IMR-90 (cell line): ENCODE data around the gene CLEC7A. TPM values are rescaled to one million over a fixed set of nuclear protein-coding genes. Genes with fewer than 3 reads are reported as not detected.

Experiments
- ATAC-seq: fragments of 200-7000 bp; cut with Tn5 transposase; 2 replicates; pipeline ENCODE4 v1.9.1; 2020; ENCODE audit warnings: low read depth, mild to moderate bottlenecking, moderate library complexity
- BruUV-seq: library from RNA; stranded (reverse); fragments of 400-500 nt; replicated peaks from 2 replicates; lab custom pipeline; 2021; lab: Mats Ljungman, UMichigan
- CTCF ChIA-PET: fragments of 300-600 bp; formaldehyde crosslinking; extraction: SDS; loops from one replicate; lab custom pipeline; 2021; ENCODE audit warnings: antibody characterized with exemption; lab: Yijun Ruan, JAX
- POLR2A ChIA-PET: fragments of 300-600 bp; sonication (Branson Sonifier 250); formaldehyde crosslinking; loops from one replicate; lab custom pipeline; 2022; ENCODE audit warnings: antibody characterized with exemption; ENCODE audit not compliant: unreplicated experiment; lab: Charles Lee
- DNase-seq: peaks from one replicate; pipeline ENCODE4 v3.0.0; 2013
- H2AFZ ChIP-seq: replicated peaks from 2 replicates; pipeline ENCODE3; 2013; ENCODE audit warnings: low read length, mild to moderate bottlenecking; ENCODE audit not compliant: poor library complexity
- H2AK5ac ChIP-seq: 2 replicates; pipeline ENCODE4 v1.6.1; 2013; ENCODE audit warnings: low read depth, low read length, inconsistent platforms
- H2AK9ac ChIP-seq: replicated peaks from 2 replicates; pipeline ENCODE3; 2013; ENCODE audit warnings: mild to moderate bottlenecking, low read depth, low read length, moderate library complexity; ENCODE audit not compliant: poor library complexity
- H2BK120ac ChIP-seq: 2 replicates; pipeline ENCODE4 v1.6.1; 2013; ENCODE audit warnings: low read depth, low read length, inconsistent platforms
- H2BK15ac ChIP-seq: 3 replicates; pipeline ENCODE4 v1.6.1; 2013; ENCODE audit warnings: low read depth, low read length, inconsistent platforms
- H2BK20ac ChIP-seq: 2 replicates; pipeline ENCODE4 v1.6.1; 2013; ENCODE audit warnings: low read depth, mild to moderate bottlenecking, inconsistent platforms, low read length, moderate library complexity
- H2BK5ac ChIP-seq: 2 replicates; pipeline ENCODE4 v1.6.1; 2013; ENCODE audit warnings: mild to moderate bottlenecking, low read depth, low read length, inconsistent platforms; ENCODE audit not compliant: poor library complexity, severe bottlenecking
- H3K14ac ChIP-seq: replicated peaks from 2 replicates; pipeline ENCODE4 v1.6.1; 2013; ENCODE audit warnings: low read depth, low read length, inconsistent platforms
- H3K18ac ChIP-seq: 2 replicates; pipeline ENCODE4 v1.6.1; 2013; ENCODE audit warnings: low read depth, low read length, control low read depth
- H3K23ac ChIP-seq: 2 replicates; pipeline ENCODE4 v1.6.1; 2013; ENCODE audit warnings: low read depth, low read length, inconsistent platforms
- H3K27ac ChIP-seq: 2 replicates; pipeline ENCODE4 v1.5.1; 2013; ENCODE audit warnings: mild to moderate bottlenecking, control low read depth, low read length; ENCODE audit not compliant: insufficient read depth
- H3K27me3 ChIP-seq: 2 replicates; pipeline ENCODE4 v1.6.1; 2013; ENCODE audit warnings: low read length; ENCODE audit not compliant: control insufficient read depth, insufficient read depth
- H3K36me3 ChIP-seq: 2 replicates; pipeline ENCODE4 v1.6.1; 2013; ENCODE audit warnings: low read length, mixed read lengths; ENCODE audit not compliant: control insufficient read depth, insufficient read depth
- H3K4ac ChIP-seq: 2 replicates; pipeline ENCODE4 v1.6.1; 2013; ENCODE audit warnings: low read depth, low read length, inconsistent platforms
- H3K4me1 ChIP-seq: 2 replicates; pipeline ENCODE4 v1.6.1; 2013; ENCODE audit warnings: low read length, mixed read lengths; ENCODE audit not compliant: control insufficient read depth, insufficient read depth
- H3K4me2 ChIP-seq: 2 replicates; pipeline ENCODE4 v1.6.1; 2013; ENCODE audit warnings: low read depth, mild to moderate bottlenecking, control low read depth, low read length, moderate library complexity
- H3K4me3 ChIP-seq: 2 replicates; pipeline ENCODE4 v1.5.1; 2013; ENCODE audit warnings: low read depth, mild to moderate bottlenecking, control low read depth, low read length, moderate library complexity; ENCODE audit not compliant: insufficient read depth
- H3K56ac ChIP-seq: 2 replicates; pipeline ENCODE4 v1.6.1; 2013; ENCODE audit warnings: low read length, inconsistent platforms; ENCODE audit not compliant: insufficient read depth; ENCODE audit errors: extremely low read depth
- H3K79me1 ChIP-seq, 2 experiments: 2 replicates each; pipeline ENCODE4 v1.6.1; 2013; ENCODE audit warnings: low read length in 2 of 2, inconsistent platforms in 1 of 2, low read depth in 1 of 2
- H3K9ac ChIP-seq: 2 replicates; pipeline ENCODE4 v1.6.1; 2013; ENCODE audit warnings: low read depth, low read length, control low read depth
- H3K9me1 ChIP-seq: 2 replicates; pipeline ENCODE4 v1.6.1; 2013; ENCODE audit warnings: low read length, inconsistent platforms; ENCODE audit not compliant: insufficient read depth
- H3K9me3 ChIP-seq: 2 replicates; pipeline ENCODE4 v1.6.1; 2013; ENCODE audit warnings: low read length; ENCODE audit not compliant: control insufficient read depth, insufficient read depth
- H4K20me1 ChIP-seq: 2 replicates; pipeline ENCODE4 v1.6.1; 2013; ENCODE audit warnings: low read length, inconsistent platforms; ENCODE audit not compliant: insufficient read depth
- H4K5ac ChIP-seq: 2 replicates; pipeline ENCODE4 v1.6.1; 2013; ENCODE audit warnings: mild to moderate bottlenecking, low read depth, low read length, control low read depth
- H4K8ac ChIP-seq, 2 experiments: 2 replicates each; pipeline ENCODE4 v1.6.1; 2013; ENCODE audit warnings: low read depth in 2 of 2, low read length in 2 of 2, control low read depth in 1 of 2, inconsistent platforms in 1 of 2
- H4K91ac ChIP-seq: 2 replicates; pipeline ENCODE4 v1.6.1; 2013; ENCODE audit warnings: low read depth, low read length, inconsistent platforms; ENCODE audit not compliant: insufficient read depth
- BHLHE40 ChIP-seq: fragments of 150-350 bp; IDR thresholded peaks from 2 replicates; pipeline ENCODE4 v1.6.1; 2016; ENCODE audit warnings: mild to moderate bottlenecking, low read depth, low read length
- CEBPB ChIP-seq: IDR thresholded peaks from 2 replicates; pipeline ENCODE4 v1.6.1; 2012; ENCODE audit warnings: low read depth, low read length, improper control_type of control experiment
- CHD1 ChIP-seq: IDR thresholded peaks from 2 replicates; pipeline ENCODE4 v1.6.1; 2012; ENCODE audit warnings: low read depth, low read length, improper control_type of control experiment
- CTCF ChIP-seq: conservative IDR thresholded peaks from 2 replicates; pipeline ENCODE4 v1.5.1; 2012; ENCODE audit warnings: mild to moderate bottlenecking, low read depth, low read length, improper control_type of control experiment
- ELK1 ChIP-seq: fragments of 150-350 bp; IDR thresholded peaks from 2 replicates; pipeline ENCODE4 v1.6.1; 2016; ENCODE audit warnings: low read depth, mild to moderate bottlenecking, low read length, moderate library complexity, borderline replicate concordance
- FOS ChIP-seq: fragments of 150-350 bp; IDR thresholded peaks from 2 replicates; pipeline ENCODE4 v1.6.1; 2016; ENCODE audit warnings: low read depth, low read length
- MAFK ChIP-seq: IDR thresholded peaks from 2 replicates; pipeline ENCODE4 v1.6.1; 2012; ENCODE audit warnings: low read depth, low read length, improper control_type of control experiment
- MAZ ChIP-seq: IDR thresholded peaks from 2 replicates; pipeline ENCODE4 v1.6.1; 2012; ENCODE audit warnings: low read depth, mild to moderate bottlenecking, low read length, improper control_type of control experiment, moderate library complexity, borderline replicate concordance
- MXI1 ChIP-seq: IDR thresholded peaks from 2 replicates; pipeline ENCODE4 v1.6.1; 2012; ENCODE audit warnings: low read depth, mild to moderate bottlenecking, low read length, moderate library complexity, borderline replicate concordance
- NFE2L2 ChIP-seq: fragments of 150-350 bp; IDR thresholded peaks from 2 replicates; pipeline ENCODE4 v1.6.1; 2016; ENCODE audit warnings: low read depth, mild to moderate bottlenecking, low read length
- POLR2A ChIP-seq: IDR thresholded peaks from 2 replicates; pipeline ENCODE4 v1.6.1; 2012; ENCODE audit warnings: mild to moderate bottlenecking, low read depth, low read length
- RAD21 ChIP-seq: IDR thresholded peaks from 2 replicates; pipeline ENCODE4 v1.6.1; 2012; ENCODE audit warnings: low read length, improper control_type of control experiment
- RCOR1 ChIP-seq: IDR thresholded peaks from 2 replicates; pipeline ENCODE4 v1.6.1; 2012; ENCODE audit warnings: mild to moderate bottlenecking, low read length, improper control_type of control experiment; ENCODE audit not compliant: insufficient replicate concordance
- RFX5 ChIP-seq: IDR thresholded peaks from 2 replicates; pipeline ENCODE4 v1.8.0; 2012; ENCODE audit warnings: low read depth, mild to moderate bottlenecking, low read length, moderate library complexity
- SMC3 ChIP-seq: fragments of 150-350 bp; IDR thresholded peaks from 2 replicates; pipeline ENCODE4 v1.6.1; 2016; ENCODE audit warnings: low read depth, mild to moderate bottlenecking, antibody characterized with exemption, low read length, moderate library complexity
- USF2 ChIP-seq: fragments of 150-350 bp; IDR thresholded peaks from 2 replicates; pipeline ENCODE4 v1.6.1; 2017; ENCODE audit warnings: mild to moderate bottlenecking, antibody characterized with exemption, low read length, low read depth
- WGBS, 2 experiments: methylation state at CpG; one replicate each; pipeline versions ENCODE4 v1.1.5 to v1.1.7; 2013; ENCODE audit warnings: missing lambda C conversion rate in 2 of 2; ENCODE audit not compliant: insufficient read length in 1 of 2; ENCODE audit errors: extremely low coverage in 2 of 2; 5-methylcytosine and 5-hydroxymethylcytosine counted together
- dilution Hi-C: fragments of 300-500 bp; cut with HindIII; formaldehyde crosslinking; loops from one replicate; pipeline ENCODE4 v1.14.3; 2018; ENCODE audit warnings: low sequenced_read_pairs; ENCODE audit not compliant: unreplicated experiment
- in situ Hi-C: fragments of 300-500 bp; cut with MboI; formaldehyde crosslinking; loops from 3 replicates; pipeline ENCODE4 v1.14.3; 2019; ENCODE audit warnings: low sequenced_read_pairs, inconsistent platforms, mixed read lengths
- intact Hi-C: fragments of 100-400 bp; cut with micrococcal nuclease; formaldehyde crosslinking; loops from 2 replicates; pipeline ENCODE4 v1.10.0; 2022
- polyA plus RNA-seq, 3 experiments: library from polyadenylated mRNA; depleted of rRNA; stranded (reverse); fragments of >200 nt; gene quantifications; 2 replicates each; pipeline ENCODE4 v1.2.3, GENCODE V29; 2012; ENCODE audit warnings: low replicate concordance in 1 of 3
- total RNA-seq: library from RNA; depleted of rRNA; stranded (reverse); fragments of >200 nt; gene quantifications from 2 replicates; pipeline ENCODE4 v1.2.3, GENCODE V29; 2012

The CLEC7A gene
- total and polyA plus RNA-seq, 2 of the 4 experiments (the other 2 are of a cell fraction), result not detected

DNA sequence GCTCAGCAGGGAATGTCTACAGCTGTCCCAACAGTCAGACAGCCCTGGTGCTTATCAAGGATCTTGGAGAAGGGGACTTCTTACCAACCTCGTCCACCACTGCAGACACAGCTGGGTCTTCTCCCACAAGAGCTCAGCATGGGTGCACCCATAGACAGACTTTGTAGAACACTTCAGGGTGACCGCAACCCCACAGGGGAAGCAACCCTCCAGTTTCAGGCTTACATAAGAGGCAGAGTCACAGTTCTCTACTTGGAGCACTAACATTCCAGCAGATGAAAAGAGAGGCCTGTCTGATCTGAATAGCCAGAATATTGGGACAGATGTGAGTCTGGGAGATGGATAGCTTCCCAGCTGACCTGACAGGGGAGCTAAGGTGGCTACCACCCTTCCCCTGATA lies 27.7 kb downstream of the CLEC7A start:
- no peaks in the 10 kb centered on the region for H3K79me1 ChIP-seq
- H4K91ac ChIP-seq, result no peak overlapping the region
- no peak overlapping the region for H3K18ac ChIP-seq
- no peak overlapping the region for H4K8ac ChIP-seq
- dilution Hi-C loops (no loop called here), intact Hi-C loops (no loop called here), in situ Hi-C loops (no loop called here)
- TF ChIP-seq CTCF, result no peak
- TF ChIP-seq CHD1, result no peak
- no peak for TF ChIP-seq NFE2L2
- no peak for TF ChIP-seq RAD21
- no peak for TF ChIP-seq USF2
- TF ChIP-seq SMC3, result no peak
- TF ChIP-seq FOS, result no peak
- no peak for TF ChIP-seq MXI1
- no peak for TF ChIP-seq MAFK
- TF ChIP-seq RCOR1, result no peak
- no peak for TF ChIP-seq CEBPB
- TF ChIP-seq BHLHE40, result no peak
- TF ChIP-seq MAZ, result no peak
- TF ChIP-seq RFX5, result no peak
- no peak for TF ChIP-seq ELK1
- no peak for TF ChIP-seq POLR2A
- no peak overlapping the region for H2BK120ac ChIP-seq
- no peak overlapping the region for H3K27ac ChIP-seq
- H3K4me3 ChIP-seq, result no peak overlapping the region
- H2BK5ac ChIP-seq, result no peak overlapping the region
- H2AFZ ChIP-seq, result no peak overlapping the region
- no peak overlapping the region for H3K56ac ChIP-seq
- CTCF ChIA-PET, result interaction anchor here (0.7 kb wide), 1 partner anchor 359 kb away, joined by 3 read pairs; no protein-coding TSS in a partner anchor
- no peaks in the 10 kb centered on the region for H3K36me3 ChIP-seq
- H3K4ac ChIP-seq, result no peak overlapping the region
- H2AK5ac ChIP-seq, result no peak overlapping the region
- no peaks in the 10 kb centered on the region for H4K20me1 ChIP-seq
- BruUV-seq, result no TSS peak
- no peak for DNase-seq
- H4K5ac ChIP-seq, result no peak overlapping the region
- H3K27me3 ChIP-seq, result no peaks in the 10 kb centered on the region
- H3K4me1 ChIP-seq, result peaks cover 1% of the 10 kb centered on the region; the same call in 1 of the 2 replicates
- ATAC-seq, result no peak
- no peaks in the 10 kb centered on the region for H3K9me1 ChIP-seq
- no peak overlapping the region for H3K14ac ChIP-seq
- H2AK9ac ChIP-seq, result no peak overlapping the region
- POLR2A ChIA-PET, result no interaction called here
- H2BK15ac ChIP-seq, result no peak overlapping the region
- H3K9ac ChIP-seq, result no peak overlapping the region
- H3K4me2 ChIP-seq, result no peak overlapping the region
- no peak overlapping the region for H2BK20ac ChIP-seq
- H3K9me3 ChIP-seq, result no peaks in the 10 kb centered on the region
- 20% methylated on average over 1 of the region's 2 CpGs; no CpG with 5 or more reads in 1 of the 2 experiments for WGBS, 2 experiments
- H3K23ac ChIP-seq, result no peak overlapping the region
